NCI-H748 (cell line): ENCODE data around the gene ARMC6.
"Not testable (repeated sequence)": the region's sequence is repeated elsewhere in the genome, so short reads cannot be mapped to it uniquely, and the experiment has no call there.

Experiments used
- DNase-seq: peaks from one replicate; lab custom pipeline; 2025; ENCODE audit not compliant: unreplicated experiment; lab: John Stamatoyannopoulos, UW

ARMC6 gene

GRCh38 chr19:19106938-19107337 is 73.5 kb downstream of the ARMC6 start:
- DNase-seq = not testable (repeated sequence)

GRCh38 chr19:19107654-19108053 is 74.3 kb downstream of the ARMC6 start:
- DNase-seq = no peak
